Esophagus squamous epithelium (tissue), 4 donors: ENCODE measurements around the gene CANT1.

Source experiments
- POLR2A ChIP-seq, 4 donors: fragments of 450-650 bp; IDR thresholded peaks; one replicate each; pipeline ENCODE4 v1.6.1; 2017; ENCODE audit warnings: antibody characterized with exemption in 4 of 4, mild to moderate bottlenecking in 4 of 4, moderate library complexity in 3 of 4
- TF ChIP-seq, protein P1 (sequence below), 6 experiments: fragments of 450-650 bp in 4 of 6; fragments of 200-600 bp in 2 of 6; sonication (generic) in 2 of 6; IDR thresholded peaks; one replicate each; pipeline ENCODE4 v1.5.1; 2016 to 2019; ENCODE audit warnings: antibody characterized with exemption in 6 of 6, mild to moderate bottlenecking in 4 of 6, moderate library complexity in 4 of 6

DNA sequence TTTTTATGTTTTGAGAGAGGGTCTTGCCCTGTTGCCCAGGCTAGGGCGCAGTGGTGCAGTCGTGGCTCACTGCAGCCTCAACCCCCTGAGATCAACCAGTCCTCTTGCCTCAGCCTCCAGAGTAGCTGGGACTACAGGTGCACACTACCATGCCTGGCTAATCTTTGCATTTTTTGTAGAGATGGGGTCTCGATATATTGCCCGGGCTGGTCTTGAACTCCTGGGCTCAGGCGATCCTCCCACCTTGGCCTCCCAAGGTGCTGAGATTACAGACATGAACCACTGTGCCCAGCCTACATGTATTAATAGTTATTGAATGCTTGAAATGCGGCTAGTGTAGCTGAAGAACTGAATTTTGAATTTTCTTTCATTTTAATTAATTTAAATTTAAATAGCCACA is 26.6 kb upstream of the CANT1 start:
- TF ChIP-seq, protein P1, sequence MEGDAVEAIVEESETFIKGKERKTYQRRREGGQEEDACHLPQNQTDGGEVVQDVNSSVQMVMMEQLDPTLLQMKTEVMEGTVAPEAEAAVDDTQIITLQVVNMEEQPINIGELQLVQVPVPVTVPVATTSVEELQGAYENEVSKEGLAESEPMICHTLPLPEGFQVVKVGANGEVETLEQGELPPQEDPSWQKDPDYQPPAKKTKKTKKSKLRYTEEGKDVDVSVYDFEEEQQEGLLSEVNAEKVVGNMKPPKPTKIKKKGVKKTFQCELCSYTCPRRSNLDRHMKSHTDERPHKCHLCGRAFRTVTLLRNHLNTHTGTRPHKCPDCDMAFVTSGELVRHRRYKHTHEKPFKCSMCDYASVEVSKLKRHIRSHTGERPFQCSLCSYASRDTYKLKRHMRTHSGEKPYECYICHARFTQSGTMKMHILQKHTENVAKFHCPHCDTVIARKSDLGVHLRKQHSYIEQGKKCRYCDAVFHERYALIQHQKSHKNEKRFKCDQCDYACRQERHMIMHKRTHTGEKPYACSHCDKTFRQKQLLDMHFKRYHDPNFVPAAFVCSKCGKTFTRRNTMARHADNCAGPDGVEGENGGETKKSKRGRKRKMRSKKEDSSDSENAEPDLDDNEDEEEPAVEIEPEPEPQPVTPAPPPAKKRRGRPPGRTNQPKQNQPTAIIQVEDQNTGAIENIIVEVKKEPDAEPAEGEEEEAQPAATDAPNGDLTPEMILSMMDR (IDR thresholded peaks at IDR 0.05): no peak
- TF ChIP-seq POLR2A (IDR thresholded peaks at IDR 0.05): no peak
